ENCODE measurements around the gene MTRR. TPM values are rescaled to one million over a fixed set of nuclear protein-coding genes. Genes with fewer than 3 reads are reported as not detected.
"Not testable (repeated sequence)": the region's sequence is repeated elsewhere in the genome, so short reads cannot be mapped to it uniquely, and the experiment has no call there.

Gene MTRR
- total and polyA plus RNA-seq, 4 experiments from 2014 or later: 50.9 to 117 (median 102) TPM

DNA sequence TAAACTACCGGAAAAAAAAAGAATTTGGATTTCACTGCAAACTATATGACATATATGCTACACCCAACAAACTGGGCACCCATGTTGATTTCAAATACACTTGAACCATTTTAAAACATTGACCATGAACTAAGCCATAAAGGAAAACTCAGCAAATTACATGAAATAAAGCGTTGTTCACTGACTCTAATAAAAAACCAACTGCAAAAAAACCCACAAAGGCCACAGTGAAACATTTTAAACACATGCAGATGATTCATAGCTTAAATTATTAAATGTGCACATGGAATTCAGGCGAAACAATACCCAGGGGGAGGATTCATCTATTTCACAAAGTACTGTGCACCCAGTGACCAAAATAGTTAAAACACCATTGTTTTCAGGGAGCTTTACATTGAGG is 33.3 kb downstream of the MTRR start:
- peaks cover 47% of the 10 kb centered on the region for H3K36me3 ChIP-seq (ENCODE audit: insufficient read depth, low read length)
- Mint-ChIP-seq H3K4me1 (peaks cover 0 to 2% (median 0%) of the 10 kb centered on the region in 4 donors), H3K9me3 (peaks cover 0 to 11% (median 4%) of the 10 kb centered on the region in 8 donors), H3K4me3 (no peak overlapping the region), H3K36me3 (peaks cover 84 to 85% of the 10 kb centered on the region in 2 donors), H3K27ac (no peak overlapping the region), H3K27me3 (no peaks in the 10 kb centered on the region)
- intact Hi-C loops (cut with micrococcal nuclease): no loop called here
- no peak for DNase-seq
- no peaks in the 10 kb centered on the region for H3K4me1 ChIP-seq (ENCODE audit: insufficient read depth, low read length)
- ChIA-PET POLR2A (ENCODE audit: partially characterized antibody) (no interaction called here), CTCF (ENCODE audit: partially characterized antibody) (interaction anchor here (1.5 kb wide), 1 partner anchor 15 kb away, joined by 9 read pairs; no protein-coding TSS in a partner anchor)
- no peaks in the 10 kb centered on the region for H3K9me3 ChIP-seq (ENCODE audit: control insufficient read depth in 1 of 2, low read length in 2 of 2)
- no peaks in the 10 kb centered on the region for H3K27me3 ChIP-seq (ENCODE audit: insufficient read depth, low read length)
- no peak overlapping the region for H3K4me3 ChIP-seq (ENCODE audit: low read length in 2 of 2)
- H3K27ac ChIP-seq (ENCODE audit: low read depth, low read length): no peak overlapping the region

DNA sequence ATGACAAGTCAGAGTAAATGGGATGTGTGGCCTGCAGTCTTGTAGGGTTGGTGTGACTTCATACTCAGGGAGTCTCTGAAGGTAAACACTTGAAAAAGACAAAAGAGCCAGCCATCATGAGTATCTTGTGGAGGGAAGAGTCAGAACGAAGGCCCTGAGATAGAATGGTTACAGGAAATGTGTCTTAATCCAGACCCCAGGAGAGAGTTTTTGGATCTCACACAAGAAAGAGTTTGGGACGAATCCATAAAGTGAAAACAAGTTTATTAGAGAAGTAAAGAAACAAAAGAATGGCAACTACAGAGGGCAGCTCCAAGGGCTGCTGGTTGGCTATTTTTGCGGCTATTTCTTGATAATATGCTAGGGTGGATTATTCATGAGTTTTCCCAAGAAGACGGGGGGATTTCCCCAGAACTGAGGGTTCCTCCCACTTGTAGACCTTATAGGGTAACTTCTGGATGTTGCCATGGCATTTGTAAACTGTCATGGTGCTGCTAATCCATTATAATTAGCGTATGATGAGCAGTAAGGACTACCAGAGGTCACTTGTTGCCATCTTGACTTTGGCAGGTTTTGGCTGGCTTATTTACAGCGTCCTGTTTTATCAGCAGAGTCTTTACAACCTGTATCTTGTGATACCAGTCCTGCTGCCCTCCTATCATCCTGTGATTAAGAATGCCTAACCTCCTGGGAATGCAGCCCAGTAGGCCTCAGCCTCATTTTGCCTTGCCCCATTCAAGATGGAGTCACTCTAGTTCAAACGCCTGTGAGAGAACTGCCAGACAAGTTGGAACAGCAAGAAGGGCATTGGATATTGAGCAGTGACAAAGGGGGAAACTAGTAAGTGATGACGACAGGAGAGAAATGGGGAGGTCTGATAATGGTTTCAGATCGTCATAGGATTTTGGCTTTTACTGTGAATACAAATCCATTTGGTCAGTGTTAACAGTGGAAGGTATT is 34.0 kb downstream of the MTRR start:
- H3K27ac ChIP-seq (ENCODE audit: low read depth, low read length): no peak overlapping the region
- H3K27me3 ChIP-seq (ENCODE audit: insufficient read depth, low read length): no peaks in the 10 kb centered on the region
- H3K9me3 ChIP-seq (ENCODE audit: control insufficient read depth in 1 of 2, low read length in 2 of 2): no peaks in the 10 kb centered on the region
- ChIA-PET POLR2A (ENCODE audit: partially characterized antibody) (no interaction called here), CTCF (ENCODE audit: partially characterized antibody) (interaction anchor here (1.5 kb wide), 1 partner anchor 16 kb away, joined by 9 read pairs; no protein-coding TSS in a partner anchor)
- peaks cover 0 to 18% (median 11%) of the 10 kb centered on the region in 8 donors for H3K9me3 Mint-ChIP-seq
- H3K27ac Mint-ChIP-seq: peak overlapping the region in 1 of 7 donors; percentile 9
- no peak overlapping the region for H3K4me3 Mint-ChIP-seq
- H3K27me3 Mint-ChIP-seq: no peaks in the 10 kb centered on the region
- no peak overlapping the region for H3K4me3 ChIP-seq (ENCODE audit: low read length in 2 of 2)
- H3K36me3 Mint-ChIP-seq: peaks cover 85 to 87% of the 10 kb centered on the region in 2 donors
- peaks cover 39% of the 10 kb centered on the region for H3K36me3 ChIP-seq (ENCODE audit: insufficient read depth, low read length)
- intact Hi-C loops (cut with micrococcal nuclease): no loop called here
- DNase-seq: no peak
- no peaks in the 10 kb centered on the region for H3K4me1 ChIP-seq (ENCODE audit: insufficient read depth, low read length)
- peaks cover 0 to 2% (median 0%) of the 10 kb centered on the region in 4 donors for H3K4me1 Mint-ChIP-seq

DNA sequence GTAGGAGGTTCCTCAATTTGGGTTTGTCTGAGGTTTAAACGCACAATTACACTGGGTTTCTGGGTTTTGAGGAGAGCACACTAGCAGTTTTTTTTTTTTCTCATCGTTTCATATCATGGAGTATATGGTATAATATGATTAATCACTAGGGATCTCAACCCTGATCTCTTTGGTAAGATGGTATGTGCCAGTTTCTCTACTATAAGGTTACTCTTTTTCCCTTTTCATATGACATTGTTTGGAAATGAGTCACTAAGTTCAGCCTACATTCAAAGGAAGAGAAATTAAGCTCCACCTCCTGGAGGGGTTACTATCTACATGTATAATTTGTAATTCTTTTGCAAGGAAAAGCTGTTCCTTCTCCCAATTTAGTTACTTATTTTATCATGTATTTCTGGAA is 35.2 kb downstream of the MTRR start:
- H3K27me3 Mint-ChIP-seq: no peaks in the 10 kb centered on the region
- H3K36me3 ChIP-seq (ENCODE audit: insufficient read depth, low read length): peaks cover 31% of the 10 kb centered on the region
- no peak overlapping the region for H3K4me3 Mint-ChIP-seq
- POLR2A ChIA-PET (ENCODE audit: partially characterized antibody): no interaction called here
- no peaks in the 10 kb centered on the region for H3K27me3 ChIP-seq (ENCODE audit: insufficient read depth, low read length)
- CTCF ChIA-PET (ENCODE audit: partially characterized antibody): interaction anchor here (0.6 kb wide), 1 partner anchor 17 kb away, joined by 3 read pairs; no protein-coding TSS in a partner anchor
- no peaks in the 10 kb centered on the region for H3K9me3 ChIP-seq (ENCODE audit: control insufficient read depth in 1 of 2, low read length in 2 of 2)
- no peak for DNase-seq
- H3K4me1 ChIP-seq (ENCODE audit: insufficient read depth, low read length): no peaks in the 10 kb centered on the region
- peaks cover 0 to 2% (median 0%) of the 10 kb centered on the region in 4 donors for H3K4me1 Mint-ChIP-seq
- H3K27ac Mint-ChIP-seq: peak overlapping the region in 3 of 7 donors; percentile 11 to 24 (median 22)
- peaks cover 85 to 87% of the 10 kb centered on the region in 2 donors for H3K36me3 Mint-ChIP-seq
- intact Hi-C loops (cut with micrococcal nuclease): no loop called here
- H3K27ac ChIP-seq (ENCODE audit: low read depth, low read length): no peak overlapping the region
- peaks cover 0 to 30% (median 22%) of the 10 kb centered on the region in 8 donors for H3K9me3 Mint-ChIP-seq
- no peak overlapping the region for H3K4me3 ChIP-seq (ENCODE audit: low read length in 2 of 2)

DNA sequence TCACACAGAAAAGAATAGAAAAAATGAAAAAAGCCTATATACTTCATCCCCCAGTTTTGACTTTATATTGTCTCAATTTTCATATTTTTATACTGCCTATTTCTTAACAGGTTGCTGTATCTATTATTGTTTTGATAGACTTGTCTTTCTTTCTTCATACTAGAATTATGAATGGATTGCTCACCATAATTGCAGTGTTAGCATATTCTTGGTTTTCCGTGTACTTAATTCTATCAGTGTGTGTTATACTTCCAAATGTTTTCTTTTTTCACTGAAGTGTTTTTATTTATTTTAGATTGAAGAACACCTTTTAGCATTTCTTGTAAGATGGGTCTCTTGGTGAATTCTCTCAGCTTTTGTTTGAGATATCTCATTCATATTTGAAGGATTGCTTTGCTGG is 38.7 kb downstream of the MTRR start:
- H3K4me1 Mint-ChIP-seq: peaks cover 0 to 2% (median 0%) of the 10 kb centered on the region in 4 donors
- Histone ChIP-seq H3K4me1 (ENCODE audit: insufficient read depth, low read length) (no peaks in the 10 kb centered on the region), H3K27ac (ENCODE audit: low read depth, low read length) (no peak overlapping the region), H3K36me3 (ENCODE audit: insufficient read depth, low read length) (peaks cover 5% of the 10 kb centered on the region), H3K9me3 (ENCODE audit: control insufficient read depth in 1 of 2, low read length in 2 of 2) (no peaks in the 10 kb centered on the region), H3K27me3 (ENCODE audit: insufficient read depth, low read length) (no peaks in the 10 kb centered on the region), H3K4me3 (ENCODE audit: low read length in 2 of 2) (no peak overlapping the region)
- ChIA-PET CTCF (ENCODE audit: partially characterized antibody) (interaction anchor here (0.8 kb wide), 1 partner anchor 21 kb away, joined by 3 read pairs; no protein-coding TSS in a partner anchor), POLR2A (ENCODE audit: partially characterized antibody) (no interaction called here)
- intact Hi-C loops (cut with micrococcal nuclease): no loop called here
- H3K9me3 Mint-ChIP-seq: peaks cover under 1 to 63% (median 37%) of the 10 kb centered on the region in 8 donors
- H3K36me3 Mint-ChIP-seq: peaks cover 85 to 88% of the 10 kb centered on the region in 2 donors
- H3K27me3 Mint-ChIP-seq: no peaks in the 10 kb centered on the region
- H3K4me3 Mint-ChIP-seq: no peak overlapping the region
- no peak overlapping the region for H3K27ac Mint-ChIP-seq
- no peak for DNase-seq

DNA sequence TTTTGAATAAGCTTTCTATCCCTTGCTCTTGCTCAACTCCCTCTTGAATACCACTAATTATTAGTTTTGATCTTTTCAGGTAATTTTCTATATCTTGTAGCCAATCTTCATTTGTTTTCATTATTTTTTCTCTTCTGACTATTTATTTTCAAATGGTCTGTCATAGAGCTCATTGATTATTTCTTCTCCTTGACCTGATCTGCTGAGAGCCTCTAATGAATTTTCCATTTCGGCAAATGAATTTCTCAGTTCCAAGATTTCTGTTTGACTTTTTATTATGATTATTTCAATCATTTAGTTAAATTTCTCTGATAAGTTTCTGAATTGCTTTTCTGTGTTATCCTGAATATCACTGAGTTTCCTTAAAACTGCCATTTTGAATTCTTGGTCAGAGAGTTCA is 39.4 kb downstream of the MTRR start:
- H3K27ac Mint-ChIP-seq: no peak overlapping the region
- CTCF ChIA-PET (ENCODE audit: partially characterized antibody): interaction anchor here (0.6 to 0.8 kb wide), 2 partner anchors 20 to 42 kb away, joined by 3 read pairs; no protein-coding TSS in a partner anchor
- Histone ChIP-seq H3K4me3 (ENCODE audit: low read length in 2 of 2) (no peak overlapping the region), H3K27ac (ENCODE audit: low read depth, low read length) (no peak overlapping the region), H3K27me3 (ENCODE audit: insufficient read depth, low read length) (no peaks in the 10 kb centered on the region), H3K9me3 (ENCODE audit: control insufficient read depth in 1 of 2, low read length in 2 of 2) (no peaks in the 10 kb centered on the region), H3K4me1 (ENCODE audit: insufficient read depth, low read length) (no peaks in the 10 kb centered on the region), H3K36me3 (ENCODE audit: insufficient read depth, low read length) (peaks cover 4% of the 10 kb centered on the region)
- no peak overlapping the region for H3K4me3 Mint-ChIP-seq
- H3K9me3 Mint-ChIP-seq: peaks cover 6 to 70% (median 43%) of the 10 kb centered on the region in 8 donors
- H3K4me1 Mint-ChIP-seq: peaks cover 0 to under 1% (median 0%) of the 10 kb centered on the region in 4 donors
- intact Hi-C loops (cut with micrococcal nuclease): no loop called here
- no peak for DNase-seq
- peaks cover 80 to 89% of the 10 kb centered on the region in 2 donors for H3K36me3 Mint-ChIP-seq
- no peaks in the 10 kb centered on the region for H3K27me3 Mint-ChIP-seq
- POLR2A ChIA-PET (ENCODE audit: partially characterized antibody): no interaction called here

DNA sequence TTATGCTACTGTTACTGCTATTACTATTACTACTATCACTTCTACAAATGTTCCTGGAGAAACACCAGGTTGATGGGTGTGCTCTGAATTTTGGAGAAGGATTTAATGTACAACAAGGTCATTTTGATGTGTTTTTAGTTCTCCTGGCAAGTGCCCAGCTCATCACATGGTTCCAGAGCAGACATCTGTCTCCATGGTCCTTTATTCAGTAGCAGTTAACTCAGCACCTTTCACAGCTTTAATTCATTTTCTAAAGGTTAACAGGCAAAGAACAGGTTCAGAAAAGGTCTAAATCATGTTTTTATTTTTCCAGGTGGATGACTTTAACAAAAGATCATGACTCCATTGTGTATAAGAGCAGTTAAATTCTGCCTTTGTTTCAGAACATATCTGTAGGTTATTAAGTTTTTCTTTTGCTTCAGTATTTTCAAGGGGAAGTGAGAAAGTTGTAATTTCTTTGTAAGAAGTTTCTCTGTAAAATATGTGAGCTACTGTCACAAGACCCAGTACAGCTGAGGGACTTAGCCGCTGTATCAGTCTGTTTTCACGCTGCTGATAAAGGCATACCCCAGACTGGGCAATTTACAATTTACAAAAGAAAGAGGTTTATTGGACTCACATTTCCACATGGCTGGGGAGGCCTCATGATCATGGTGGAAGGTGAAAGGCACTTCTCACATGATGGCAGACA is 41.9 kb downstream of the MTRR start:
- Mint-ChIP-seq H3K27ac (no peak overlapping the region), H3K4me3 (peak overlapping the region in 1 of 8 donors; percentile 26), H3K9me3 (peaks cover 6 to 78% (median 54%) of the 10 kb centered on the region in 8 donors), H3K4me1 (no peaks in the 10 kb centered on the region), H3K36me3 (peaks cover 57 to 64% of the 10 kb centered on the region in 2 donors), H3K27me3 (peaks cover 0 to 4% of the 10 kb centered on the region in 2 donors)
- Histone ChIP-seq H3K27ac (ENCODE audit: low read depth, low read length) (no peak overlapping the region), H3K4me3 (ENCODE audit: low read length in 2 of 2) (no peak overlapping the region), H3K36me3 (ENCODE audit: insufficient read depth, low read length) (peaks cover 4% of the 10 kb centered on the region), H3K9me3 (ENCODE audit: control insufficient read depth in 1 of 2, low read length in 2 of 2) (no peaks in the 10 kb centered on the region), H3K4me1 (ENCODE audit: insufficient read depth, low read length) (no peaks in the 10 kb centered on the region), H3K27me3 (ENCODE audit: insufficient read depth, low read length) (no peaks in the 10 kb centered on the region)
- intact Hi-C loops (cut with micrococcal nuclease): no loop called here
- ChIA-PET CTCF (ENCODE audit: partially characterized antibody) (no interaction called here), POLR2A (ENCODE audit: partially characterized antibody) (no interaction called here)
- DNase-seq: no peak

DNA sequence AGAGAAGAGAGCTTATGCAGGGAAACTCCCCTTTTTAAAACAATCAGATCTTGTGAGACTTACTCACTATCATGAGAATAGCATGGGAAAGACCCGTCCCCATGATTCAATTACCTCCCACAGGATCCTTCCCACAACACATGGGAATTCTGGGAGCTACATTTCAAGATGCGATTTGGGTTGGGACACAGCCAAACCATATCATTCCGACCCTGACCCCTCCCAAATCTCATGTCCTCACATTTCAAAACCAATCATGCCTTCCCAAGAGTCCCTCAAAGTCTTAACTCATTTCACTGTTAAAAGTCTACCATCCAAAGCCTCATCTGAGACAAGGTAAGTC is 42.5 kb downstream of the MTRR start:
- POLR2A ChIA-PET (ENCODE audit: partially characterized antibody); H3K4me3 ChIP-seq (ENCODE audit: low read length in 2 of 2); CTCF ChIA-PET (ENCODE audit: partially characterized antibody); H3K4me3 Mint-ChIP-seq; H3K9me3 ChIP-seq (ENCODE audit: control insufficient read depth in 1 of 2, low read length in 2 of 2); H3K4me1 Mint-ChIP-seq; intact Hi-C loops (cut with micrococcal nuclease); DNase-seq; H3K4me1 ChIP-seq (ENCODE audit: insufficient read depth, low read length); H3K27me3 Mint-ChIP-seq; H3K36me3 ChIP-seq (ENCODE audit: insufficient read depth, low read length); H3K27ac Mint-ChIP-seq; H3K27ac ChIP-seq (ENCODE audit: low read depth, low read length); H3K27me3 ChIP-seq (ENCODE audit: insufficient read depth, low read length): not testable (repeated sequence)
- Mint-ChIP-seq H3K9me3 (peaks cover 6 to 78% (median 54%) of the 10 kb centered on the region in 8 donors), H3K36me3 (peaks cover 53 to 59% of the 10 kb centered on the region in 2 donors)

Measured in CD4-positive, alpha-beta memory T cell (primary cell).